ENCODE results near the gene IFI16.
"Not testable (repeated sequence)": the region's sequence is repeated elsewhere in the genome, so short reads cannot be mapped to it uniquely, and the experiment has no call there.

The IFI16 gene

GRCh38 chr1:159098596-159098995 is 88.9 kb downstream of the IFI16 start:
- Histone ChIP-seq H2AFZ (ENCODE audit: low read length) (no peak overlapping the region), H3K4me2 (ENCODE audit: insufficient read depth, low read length, poor library complexity, severe bottlenecking) (no peak overlapping the region), H2BK15ac (ENCODE audit: low read length) (no peak overlapping the region), H3K9me3 (replicated peaks in 1 of 2; ENCODE audit: control insufficient read depth in 2 of 2, insufficient read depth in 1 of 2, low read depth in 1 of 2, low read length in 2 of 2) (no peaks in the 10 kb centered on the region), H2AK5ac (ENCODE audit: low read depth, low read length) (no peak overlapping the region), H2BK12ac (ENCODE audit: low read length) (no peak overlapping the region), H3K18ac (ENCODE audit: low read length) (no peak overlapping the region), H3K14ac (ENCODE audit: low read length) (no peak overlapping the region), H2BK5ac (ENCODE audit: low read length) (no peak overlapping the region), H3K23ac (ENCODE audit: low read depth, low read length, poor library complexity) (no peak overlapping the region), H4K91ac (ENCODE audit: low read depth, low read length, poor library complexity) (no peak overlapping the region), H4K8ac (ENCODE audit: low read depth, low read length) (no peak overlapping the region), H2BK120ac (ENCODE audit: low read depth, low read length) (no peak overlapping the region), H3K9ac (ENCODE audit: low read depth, low read length, poor library complexity) (no peak overlapping the region), H3K79me1 (ENCODE audit: low read depth, low read length) (no peaks in the 10 kb centered on the region), H3K27ac (replicated peaks; ENCODE audit: low read length) (no peak overlapping the region), H3K36me3 (replicated peaks in 1 of 2; ENCODE audit: control insufficient read depth in 2 of 2, insufficient read depth in 2 of 2, low read length in 2 of 2) (no peaks in the 10 kb centered on the region), H3K4me3 (ENCODE audit: low read length in 2 of 2) (no peak overlapping the region), H3K4me1 (ENCODE audit: control insufficient read depth in 2 of 2, insufficient read depth in 1 of 2, low read depth in 1 of 2, low read length in 2 of 2) (peaks cover 2 to 3% of the 10 kb centered on the region in 2 donors), H3K4ac (ENCODE audit: low read length) (no peak overlapping the region), H3K27me3 (ENCODE audit: control insufficient read depth in 3 of 3, insufficient read depth in 3 of 3, low read depth in 1 of 3, low read length in 3 of 3) (no peaks in the 10 kb centered on the region)
- no peak for DNase-seq (ENCODE audit: low spot score)
- WGBS, 2 donors (ENCODE audit: extremely low coverage in 2 of 2, insufficient read length in 2 of 2, insufficient replicate concordance in 1 of 2): no CpG with 5 or more reads among the region's 3 CpGs

DNA sequence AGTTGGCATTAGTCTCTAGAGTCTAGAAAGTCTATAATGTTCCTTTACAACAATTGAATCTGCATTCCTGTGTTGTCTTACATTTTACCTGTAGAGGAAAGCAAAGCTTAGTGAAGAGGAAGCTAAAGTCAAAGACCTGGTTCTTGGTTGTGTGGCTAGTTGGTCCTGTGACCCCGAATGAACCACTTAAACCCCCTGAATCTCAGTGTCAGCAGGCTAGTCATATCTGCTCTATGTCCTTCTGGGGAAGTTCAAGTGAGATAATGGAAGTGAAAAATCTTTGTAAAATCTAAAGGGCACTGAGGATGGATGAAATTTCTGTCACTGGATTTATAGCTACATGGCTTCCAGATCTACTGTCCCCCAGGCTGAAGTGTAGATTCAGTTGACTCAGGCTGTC is 90.9 kb downstream of the IFI16 start:
- Histone ChIP-seq H2AK5ac (ENCODE audit: low read depth, low read length) (no peak overlapping the region), H3K4me1 (ENCODE audit: control insufficient read depth in 2 of 2, insufficient read depth in 1 of 2, low read depth in 1 of 2, low read length in 2 of 2) (peaks cover 0 to 2% of the 10 kb centered on the region in 2 donors), H3K4me2 (ENCODE audit: insufficient read depth, low read length, poor library complexity, severe bottlenecking) (no peak overlapping the region), H4K8ac (ENCODE audit: low read depth, low read length) (no peak overlapping the region), H3K36me3 (replicated peaks in 1 of 2; ENCODE audit: control insufficient read depth in 2 of 2, insufficient read depth in 2 of 2, low read length in 2 of 2) (no peaks in the 10 kb centered on the region), H3K9me3 (replicated peaks in 1 of 2; ENCODE audit: control insufficient read depth in 2 of 2, insufficient read depth in 1 of 2, low read depth in 1 of 2, low read length in 2 of 2) (no peaks in the 10 kb centered on the region), H3K79me1 (ENCODE audit: low read depth, low read length) (no peaks in the 10 kb centered on the region), H2AFZ (ENCODE audit: low read length) (no peak overlapping the region), H3K9ac (ENCODE audit: low read depth, low read length, poor library complexity) (no peak overlapping the region), H3K4me3 (ENCODE audit: low read length in 2 of 2) (no peak overlapping the region), H3K14ac (ENCODE audit: low read length) (no peak overlapping the region), H3K27ac (replicated peaks; ENCODE audit: low read length) (no peak overlapping the region), H3K27me3 (ENCODE audit: control insufficient read depth in 3 of 3, insufficient read depth in 3 of 3, low read depth in 1 of 3, low read length in 3 of 3) (no peaks in the 10 kb centered on the region), H2BK12ac (ENCODE audit: low read length) (no peak overlapping the region), H2BK15ac (ENCODE audit: low read length) (no peak overlapping the region), H4K91ac (ENCODE audit: low read depth, low read length, poor library complexity) (no peak overlapping the region), H3K23ac (ENCODE audit: low read depth, low read length, poor library complexity) (no peak overlapping the region), H2BK5ac (ENCODE audit: low read length) (no peak overlapping the region), H2BK120ac (ENCODE audit: low read depth, low read length) (no peak overlapping the region), H3K18ac (ENCODE audit: low read length) (no peak overlapping the region), H3K4ac (ENCODE audit: low read length) (no peak overlapping the region)
- no CpG with 5 or more reads among the region's 1 CpG for WGBS, 2 donors (ENCODE audit: extremely low coverage in 2 of 2, insufficient read length in 2 of 2, insufficient replicate concordance in 1 of 2)
- DNase-seq (ENCODE audit: low spot score): no peak

GRCh38 chr1:159103021-159103420 is 93.3 kb downstream of the IFI16 start:
- not testable (repeated sequence) for H3K9me3 ChIP-seq (replicated peaks in 1 of 2; ENCODE audit: control insufficient read depth in 2 of 2, insufficient read depth in 1 of 2, low read depth in 1 of 2, low read length in 2 of 2); H4K8ac ChIP-seq (ENCODE audit: low read depth, low read length); H2BK5ac ChIP-seq (ENCODE audit: low read length); H4K91ac ChIP-seq (ENCODE audit: low read depth, low read length, poor library complexity); H3K23ac ChIP-seq (ENCODE audit: low read depth, low read length, poor library complexity); DNase-seq (ENCODE audit: low spot score); H3K36me3 ChIP-seq (replicated peaks in 1 of 2; ENCODE audit: control insufficient read depth in 2 of 2, insufficient read depth in 2 of 2, low read length in 2 of 2); H3K27ac ChIP-seq (replicated peaks; ENCODE audit: low read length); H3K14ac ChIP-seq (ENCODE audit: low read length); H3K79me1 ChIP-seq (ENCODE audit: low read depth, low read length); H2BK15ac ChIP-seq (ENCODE audit: low read length); H3K18ac ChIP-seq (ENCODE audit: low read length); H3K4me2 ChIP-seq (ENCODE audit: insufficient read depth, low read length, poor library complexity, severe bottlenecking); H3K27me3 ChIP-seq (ENCODE audit: control insufficient read depth in 3 of 3, insufficient read depth in 3 of 3, low read depth in 1 of 3, low read length in 3 of 3); H2AK5ac ChIP-seq (ENCODE audit: low read depth, low read length); H2BK12ac ChIP-seq (ENCODE audit: low read length); H2BK120ac ChIP-seq (ENCODE audit: low read depth, low read length); H3K4ac ChIP-seq (ENCODE audit: low read length); H2AFZ ChIP-seq (ENCODE audit: low read length); H3K4me3 ChIP-seq (ENCODE audit: low read length in 2 of 2); H3K4me1 ChIP-seq (ENCODE audit: control insufficient read depth in 2 of 2, insufficient read depth in 1 of 2, low read depth in 1 of 2, low read length in 2 of 2); H3K9ac ChIP-seq (ENCODE audit: low read depth, low read length, poor library complexity)
- no CpG with 5 or more reads among the region's 3 CpGs for WGBS, 2 donors (ENCODE audit: extremely low coverage in 2 of 2, insufficient read length in 2 of 2, insufficient replicate concordance in 1 of 2)
